Stimulated activated CD8-positive, alpha-beta memory T cell treated with anti-CD3 and anti-CD28 coated beads, Interleukin-15, amount 100 ng/mL, for 48 hours (primary cell): ENCODE data around the gene ATRNL1.
"Not testable (repeated sequence)": the region's sequence is repeated elsewhere in the genome, so short reads cannot be mapped to it uniquely, and the experiment has no call there.

Experiments
- DNase-seq, 2 donors: peaks; one replicate each; pipeline ENCODE4 v3.0.0-alpha.2; 2020; ENCODE audit warnings: low read depth in 2 of 2

The ATRNL1 gene

GRCh38 chr10:115219203-115219602 lies 126.0 kb downstream of the ATRNL1 start:
- no peak for DNase-seq

- DNase-seq: no peak
These were observed 128.9 kb downstream of the ATRNL1 start for GRCh38 chr10:115222039-115222438.

DNA sequence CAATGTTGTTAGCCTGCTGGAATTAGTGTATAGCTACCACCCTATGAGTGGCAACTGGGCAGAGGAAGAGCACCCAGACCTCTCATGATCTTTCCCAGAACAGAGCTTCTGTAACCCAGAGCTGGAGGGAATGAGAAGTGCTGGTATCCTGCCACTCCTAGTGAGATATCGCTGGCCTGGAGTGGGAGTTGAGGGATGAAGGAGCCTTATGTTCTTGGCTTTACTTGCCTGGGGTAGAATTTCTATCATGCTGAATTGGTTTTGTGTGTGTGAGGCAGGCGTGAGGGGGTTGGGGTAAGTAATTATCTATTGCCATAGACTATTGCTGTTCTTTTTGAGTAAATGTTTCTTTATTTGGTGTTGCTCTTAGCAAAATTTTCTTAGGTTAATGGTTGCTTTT lies 146.6 kb downstream of the ATRNL1 start:
- no peak for DNase-seq

- DNase-seq: no peak
These were observed 157.6 kb downstream of the ATRNL1 start for GRCh38 chr10:115250784-115251183.

DNA sequence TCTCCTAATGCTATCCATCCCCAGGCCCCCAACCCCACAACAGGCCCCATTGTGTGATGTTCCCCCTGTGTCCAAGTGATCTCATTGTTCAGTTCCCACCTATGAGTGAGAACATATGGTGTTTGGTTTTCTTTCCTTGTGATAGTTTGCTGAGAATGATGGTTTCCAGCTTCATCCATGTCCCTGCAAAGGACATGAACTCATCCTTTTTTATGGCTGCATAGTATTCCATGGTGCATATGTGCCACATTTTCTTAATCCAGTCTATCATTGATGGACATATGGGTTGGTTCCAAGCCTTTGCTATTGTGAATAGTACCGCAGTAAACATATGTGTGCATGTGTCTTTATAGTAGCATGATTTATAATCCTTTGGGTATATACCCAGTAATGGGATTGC lies 160.6 kb downstream of the ATRNL1 start:
- not testable (repeated sequence) for DNase-seq

GRCh38 chr10:115272482-115272881 lies 179.3 kb downstream of the ATRNL1 start:
- no peak for DNase-seq

- DNase-seq: no peak
These were observed 185.1 kb downstream of the ATRNL1 start for GRCh38 chr10:115278294-115278693.

- no peak for DNase-seq
These were observed 202.1 kb downstream of the ATRNL1 start for GRCh38 chr10:115295213-115295805.

- no peak for DNase-seq
These were observed 206.9 kb downstream of the ATRNL1 start for GRCh38 chr10:115300080-115300479.

DNA sequence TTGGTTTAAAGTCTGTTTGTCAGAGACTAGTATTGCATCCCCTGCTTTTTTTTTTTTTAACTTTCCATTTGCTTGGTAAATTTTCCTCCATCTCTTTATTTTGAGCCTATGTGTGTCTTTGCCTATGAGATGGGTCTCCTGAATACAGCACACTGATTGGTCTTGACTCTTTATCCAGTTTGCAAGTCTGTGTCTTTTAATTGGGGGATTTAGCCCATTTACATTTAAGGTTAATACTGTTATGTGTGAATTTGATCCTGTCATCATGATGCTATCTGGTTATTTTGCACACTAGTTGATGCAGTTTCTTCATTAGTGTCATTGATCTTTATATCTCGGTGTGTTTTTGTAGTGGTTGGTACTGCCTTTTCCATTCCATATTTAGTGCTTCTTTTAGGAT lies 226.5 kb downstream of the ATRNL1 start:
- not testable (repeated sequence) for DNase-seq

GRCh38 chr10:115321360-115321759 lies 228.2 kb downstream of the ATRNL1 start:
- no peak for DNase-seq

DNA sequence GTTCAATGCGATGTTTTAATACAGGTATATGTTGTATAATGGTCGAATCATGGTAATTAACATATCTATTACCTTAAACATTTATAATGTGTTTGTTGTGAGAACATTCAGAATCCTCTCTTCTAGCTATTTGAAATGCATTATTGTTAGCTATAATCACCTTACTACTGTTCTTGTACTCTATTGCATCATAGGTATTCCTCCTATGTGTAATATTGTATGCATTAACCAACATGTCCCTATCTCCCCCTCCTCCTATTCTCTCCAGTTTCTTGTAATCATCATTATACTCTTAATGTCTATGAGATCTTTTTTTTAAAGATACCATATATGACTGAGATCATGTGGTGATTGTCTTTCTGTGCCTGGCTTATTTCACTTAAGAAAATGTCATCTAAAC lies 235.2 kb downstream of the ATRNL1 start:
- DNase-seq: no peak

DNA sequence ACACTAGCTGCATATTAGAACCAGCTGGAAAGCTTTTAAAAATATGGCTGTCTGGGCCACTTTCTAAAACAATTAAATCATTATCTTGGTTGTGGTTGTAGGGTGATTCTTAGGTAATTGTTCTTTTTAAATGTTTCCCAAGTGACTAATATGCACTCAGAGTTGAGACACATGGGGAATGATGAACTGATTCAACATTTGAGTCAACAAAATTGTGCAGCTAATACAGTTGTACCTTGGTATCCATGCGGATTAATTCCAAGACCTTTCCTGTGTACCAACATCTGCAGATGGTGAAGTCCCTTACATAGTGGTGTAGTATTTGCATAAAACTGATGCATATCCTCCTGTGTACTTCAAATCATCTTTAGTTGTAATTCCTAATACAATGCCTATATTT lies 242.2 kb downstream of the ATRNL1 start:
- DNase-seq: no peak

GRCh38 chr10:115355162-115355760 lies 262.1 kb downstream of the ATRNL1 start:
- no peak for DNase-seq

DNA sequence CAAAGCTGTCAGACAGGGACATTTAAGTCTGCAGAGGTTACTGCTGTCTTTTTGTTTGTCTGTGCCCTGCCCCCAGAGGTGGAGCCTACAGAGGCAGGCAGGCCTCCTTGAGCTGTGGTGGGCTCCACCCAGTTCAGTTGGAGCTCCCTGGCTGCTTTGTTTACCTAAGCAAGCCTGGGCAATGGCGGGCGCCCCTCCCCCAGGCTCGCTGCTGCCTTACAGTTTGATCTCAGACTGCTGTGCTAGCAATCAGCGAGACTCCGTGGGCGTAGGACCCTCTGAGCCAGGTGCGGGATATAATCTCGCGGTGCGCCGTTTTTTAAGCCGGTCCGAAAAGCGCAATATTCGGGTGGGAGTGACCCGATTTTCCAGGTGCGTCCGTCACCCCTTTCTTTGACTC lies 274.8 kb downstream of the ATRNL1 start:
- DNase-seq: not testable (repeated sequence)

- DNase-seq: no peak
These were observed 285.9 kb downstream of the ATRNL1 start for GRCh38 chr10:115379064-115379463.

DNA sequence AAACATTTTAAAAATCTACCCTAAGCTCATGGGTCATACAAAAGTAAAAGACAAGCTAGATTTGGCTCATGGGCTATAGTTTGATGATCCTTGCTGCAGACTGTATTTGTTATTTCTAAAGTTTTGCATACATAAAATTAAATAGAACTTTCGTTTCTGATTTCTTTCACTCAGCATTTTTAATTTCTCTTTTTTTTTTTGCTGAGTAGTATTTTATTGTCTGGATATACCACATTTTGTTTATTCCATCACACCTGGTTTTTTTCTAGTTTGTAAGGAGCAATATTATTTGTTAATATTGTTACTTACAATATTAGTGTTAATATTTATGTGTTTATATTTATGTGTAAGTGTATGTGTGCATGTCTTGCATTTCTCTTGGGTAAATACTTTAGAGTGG lies 291.5 kb downstream of the ATRNL1 start:
- no peak for DNase-seq

GRCh38 chr10:115390607-115391006 lies 297.4 kb downstream of the ATRNL1 start:
- no peak for DNase-seq

DNA sequence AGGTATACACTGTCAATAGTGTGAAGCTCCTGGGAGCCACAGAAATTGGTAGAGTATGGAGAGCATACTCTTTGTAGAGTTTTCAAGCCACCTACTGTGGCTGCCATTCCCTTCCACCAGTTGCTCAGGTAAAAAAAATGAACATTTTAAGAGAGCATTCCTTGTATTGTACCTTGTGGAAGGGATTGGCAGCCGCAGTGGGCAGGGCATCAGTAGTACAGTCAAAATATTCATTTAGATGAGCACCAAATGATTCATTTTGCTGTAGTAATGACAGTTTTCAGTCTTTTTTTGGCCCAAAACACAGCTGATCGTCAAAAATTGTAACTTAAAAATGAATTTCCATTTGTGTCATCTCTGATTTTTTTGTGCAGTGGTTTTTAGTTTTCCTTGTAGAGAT lies 304.9 kb downstream of the ATRNL1 start:
- DNase-seq: no peak

- DNase-seq: no peak
These were observed 309.5 kb downstream of the ATRNL1 start for GRCh38 chr10:115402699-115403098.

DNA sequence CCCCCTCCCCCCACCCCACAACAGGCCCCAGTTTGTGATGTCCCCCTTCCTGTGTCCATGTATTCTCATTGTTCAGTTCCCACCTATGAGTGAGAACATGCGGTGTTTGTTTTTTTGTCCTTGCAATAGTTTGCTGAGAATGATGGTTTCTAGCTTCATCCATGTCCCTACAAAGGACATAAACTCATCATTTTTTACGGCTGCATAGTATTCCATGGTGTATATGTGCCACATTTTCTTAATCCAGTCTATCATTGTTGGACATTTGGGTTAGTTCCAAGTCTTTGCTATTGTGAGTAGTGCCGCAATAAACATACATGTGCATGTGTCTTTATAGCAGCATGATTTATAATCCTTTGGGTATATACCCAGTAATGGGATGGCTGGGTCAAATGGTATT lies 312.7 kb downstream of the ATRNL1 start:
- not testable (repeated sequence) for DNase-seq

DNA sequence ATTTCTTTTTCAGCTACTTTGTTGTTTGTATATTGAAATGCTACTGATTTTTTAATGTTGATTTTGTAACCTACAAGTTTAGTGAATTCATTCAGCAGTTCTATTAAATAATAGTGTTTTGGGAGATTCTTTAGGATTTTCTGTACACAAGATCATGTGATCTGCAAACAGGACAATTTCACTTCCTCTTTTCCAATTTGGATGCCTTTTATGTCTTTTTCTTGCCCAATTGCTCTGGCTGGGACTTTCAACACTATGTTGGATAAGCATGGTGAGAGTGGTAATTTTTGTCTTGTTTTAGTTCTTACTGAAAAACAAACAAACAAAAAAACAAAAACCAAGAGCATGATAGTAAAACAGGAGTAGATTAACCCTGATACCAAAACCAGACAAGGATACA lies 316.2 kb downstream of the ATRNL1 start:
- no peak for DNase-seq

GRCh38 chr10:115417585-115418265 lies 324.6 kb downstream of the ATRNL1 start:
- DNase-seq: no peak
